Uterus (tissue), 2 donors: ENCODE data around the gene ZFYVE28.
"Not testable (repeated sequence)": the region's sequence is repeated elsewhere in the genome, so short reads cannot be mapped to it uniquely, and the experiment has no call there.

Experiments used
- POLR2A ChIP-seq, 2 donors: fragments of 450-650 bp; IDR thresholded peaks; one replicate each; pipeline ENCODE4 v1.6.1; 2016; ENCODE audit warnings: antibody characterized with exemption in 2 of 2, mild to moderate bottlenecking in 1 of 2, moderate library complexity in 1 of 2
- TF ChIP-seq, protein P1 (sequence below), 4 experiments: fragments of 200-600 bp in 2 of 4; fragments of 450-650 bp in 2 of 4; sonication (generic) in 2 of 4; IDR thresholded peaks; one replicate each; pipeline ENCODE4 v1.5.1; 2016 to 2019; ENCODE audit warnings: antibody characterized with exemption in 4 of 4, mild to moderate bottlenecking in 2 of 4, moderate library complexity in 1 of 4

DNA sequence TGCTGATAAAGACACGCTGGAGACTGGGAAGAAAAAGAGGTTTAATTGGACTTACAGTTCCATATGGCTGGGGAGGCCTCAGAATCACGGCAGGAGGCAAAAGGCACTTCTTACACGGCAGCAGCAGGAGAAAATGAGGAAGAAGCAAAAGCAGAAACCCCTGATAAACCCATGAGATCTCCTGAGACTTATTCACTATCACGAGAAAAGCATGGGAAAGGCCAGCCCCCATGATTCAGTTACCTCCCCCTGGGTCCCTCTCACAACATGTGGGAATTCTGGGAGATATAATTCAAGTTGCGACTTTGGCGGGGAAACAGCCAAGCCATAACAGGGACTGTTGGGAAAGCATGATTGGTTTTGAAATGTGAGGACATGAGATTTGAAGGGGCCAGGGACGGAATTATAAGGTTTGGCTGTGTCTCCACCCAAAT lies 35.7 kb downstream of the ZFYVE28 start:
- not testable (repeated sequence) for TF ChIP-seq POLR2A (IDR thresholded peaks at IDR 0.05)
- TF ChIP-seq, protein P1, sequence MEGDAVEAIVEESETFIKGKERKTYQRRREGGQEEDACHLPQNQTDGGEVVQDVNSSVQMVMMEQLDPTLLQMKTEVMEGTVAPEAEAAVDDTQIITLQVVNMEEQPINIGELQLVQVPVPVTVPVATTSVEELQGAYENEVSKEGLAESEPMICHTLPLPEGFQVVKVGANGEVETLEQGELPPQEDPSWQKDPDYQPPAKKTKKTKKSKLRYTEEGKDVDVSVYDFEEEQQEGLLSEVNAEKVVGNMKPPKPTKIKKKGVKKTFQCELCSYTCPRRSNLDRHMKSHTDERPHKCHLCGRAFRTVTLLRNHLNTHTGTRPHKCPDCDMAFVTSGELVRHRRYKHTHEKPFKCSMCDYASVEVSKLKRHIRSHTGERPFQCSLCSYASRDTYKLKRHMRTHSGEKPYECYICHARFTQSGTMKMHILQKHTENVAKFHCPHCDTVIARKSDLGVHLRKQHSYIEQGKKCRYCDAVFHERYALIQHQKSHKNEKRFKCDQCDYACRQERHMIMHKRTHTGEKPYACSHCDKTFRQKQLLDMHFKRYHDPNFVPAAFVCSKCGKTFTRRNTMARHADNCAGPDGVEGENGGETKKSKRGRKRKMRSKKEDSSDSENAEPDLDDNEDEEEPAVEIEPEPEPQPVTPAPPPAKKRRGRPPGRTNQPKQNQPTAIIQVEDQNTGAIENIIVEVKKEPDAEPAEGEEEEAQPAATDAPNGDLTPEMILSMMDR (IDR thresholded peaks at IDR 0.05), result not testable (repeated sequence)
